Pericardium fibroblast (primary cell): ENCODE measurements around the gene CCHCR1. TPM values are rescaled to one million over a fixed set of nuclear protein-coding genes. Genes with fewer than 3 reads are reported as not detected.

Experiments used
- total RNA-seq: library from RNA; depleted of rRNA; stranded (reverse); fragments of >200 nt; gene quantifications from 2 replicates; pipeline ENCODE4 v1.2.3, GENCODE V29; 2015

CCHCR1 gene
- total RNA-seq, result 9.2 and 12.5 TPM in 2 replicates

GRCh38 chr6:31157513-31158139 lies at the start of gene CCHCR1:
Gene CCHCR1, minus strand, starts transcription at chr6:31157802. Its CDS starts 202 bp downstream, at chr6:31157600.

GRCh38 chr6:31170600-31170881 lies 12.9 kb upstream of the CCHCR1 start, which contains the start of gene POU5F1:
Gene POU5F1, minus strand, starts transcription at chr6:31170682. Its CDS starts 62 bp downstream, at chr6:31170620.

GRCh38 chr6:31158140-31158862 lies 699 bp upstream of the CCHCR1 start, which contains the start of gene TCF19:
Gene TCF19, plus strand, starts transcription at chr6:31158589. Its CDS starts 881 bp downstream, at chr6:31159470.

GRCh38 chr6:31138982-31139381 lies 18.6 kb downstream of the CCHCR1 start, which contains the start of gene PSORS1C2:
Gene PSORS1C2, minus strand, starts transcription at chr6:31139066. Its CDS starts 40 bp downstream, at chr6:31139026.

GRCh38 chr6:31120151-31120915 lies 37.3 kb downstream of the CCHCR1 start, which contains the start of gene CDSN:
Gene CDSN, minus strand, starts transcription at chr6:31120446. Its CDS starts 27 bp downstream, at chr6:31120419.

GRCh38 chr6:31114541-31114878 lies 43.1 kb downstream of the CCHCR1 start, which contains the start of gene PSORS1C1:
Gene PSORS1C1, plus strand, starts transcription at chr6:31114800. Its CDS starts 14,833 bp downstream, at chr6:31129633.

GRCh38 chr6:31112478-31112877 lies 45.1 kb downstream of the CCHCR1 start, which contains the start of gene C6orf15:
Gene C6orf15, minus strand, starts transcription at chr6:31112575. Its CDS starts 20 bp downstream, at chr6:31112555.

Other genes with a start within 250 kb of the CCHCR1 start
- gene GTF2H4, start 249.6 kb downstream of the CCHCR1 start, total RNA-seq, result 9.6 and 10.3 TPM in 2 replicates
- gene VARS2, start 243.6 kb downstream of the CCHCR1 start, total RNA-seq, result 15.2 and 16.9 TPM in 2 replicates
- gene SFTA2, start 225.6 kb downstream of the CCHCR1 start, total RNA-seq, result not detected in 2 replicates
- gene MUCL3, start 216.8 kb downstream of the CCHCR1 start, total RNA-seq, result not detected in 2 replicates
- gene MUC21, start 174.1 kb downstream of the CCHCR1 start, total RNA-seq, result not detected in 2 replicates
- gene MUC22, start 147.3 kb downstream of the CCHCR1 start, total RNA-seq, result not detected in 2 replicates
- gene C6orf15, start 45.2 kb downstream of the CCHCR1 start, total RNA-seq, result not detected in 2 replicates
- gene PSORS1C1, start 43.0 kb downstream of the CCHCR1 start, total RNA-seq, result 0.82 and 16.1 TPM in 2 replicates
- gene CDSN, start 37.4 kb downstream of the CCHCR1 start, total RNA-seq, result not detected in 2 replicates
- not detected in 2 replicates for gene PSORS1C2, start 18.7 kb downstream of the CCHCR1 start, total RNA-seq
- gene TCF19, start 787 bp upstream of the CCHCR1 start, total RNA-seq, result 2.7 and 5.0 TPM in 2 replicates
- gene POU5F1, start 12.9 kb upstream of the CCHCR1 start, total RNA-seq, result 0.23 TPM in 1 of 2 replicates, not detected in the other
- gene HLA-C, start 114.3 kb upstream of the CCHCR1 start, total RNA-seq, result 58.0 and 315 TPM in 2 replicates
- 77.2 and 211 TPM in 2 replicates for gene HLA-B, start 199.4 kb upstream of the CCHCR1 start, total RNA-seq
- gene MICA, start 245.8 kb upstream of the CCHCR1 start, total RNA-seq, result 21.0 and 25.6 TPM in 2 replicates